Measurements from ENCODE around the gene SAP30L.

DNA sequence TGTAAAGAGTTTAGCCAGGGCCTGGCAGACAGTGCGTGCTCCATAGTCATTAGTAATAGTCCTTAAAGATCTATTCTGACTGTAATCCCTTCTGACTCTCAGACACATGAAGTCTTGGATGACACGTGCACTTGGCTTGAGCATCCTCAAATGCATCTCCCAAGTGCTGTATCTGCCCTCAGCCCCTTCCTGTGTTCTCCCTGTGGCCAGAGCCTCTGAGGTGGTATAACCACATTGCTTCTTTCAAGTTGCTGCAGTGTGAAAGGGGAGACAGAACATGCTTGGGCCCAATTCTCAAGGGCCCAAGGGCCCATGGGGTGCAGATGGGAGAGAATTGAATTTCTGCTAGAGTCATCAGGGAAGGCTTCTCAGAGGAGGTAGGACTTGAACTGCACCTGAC is 62.3 kb downstream of the SAP30L start:
- TF ChIP-seq, protein P1, sequence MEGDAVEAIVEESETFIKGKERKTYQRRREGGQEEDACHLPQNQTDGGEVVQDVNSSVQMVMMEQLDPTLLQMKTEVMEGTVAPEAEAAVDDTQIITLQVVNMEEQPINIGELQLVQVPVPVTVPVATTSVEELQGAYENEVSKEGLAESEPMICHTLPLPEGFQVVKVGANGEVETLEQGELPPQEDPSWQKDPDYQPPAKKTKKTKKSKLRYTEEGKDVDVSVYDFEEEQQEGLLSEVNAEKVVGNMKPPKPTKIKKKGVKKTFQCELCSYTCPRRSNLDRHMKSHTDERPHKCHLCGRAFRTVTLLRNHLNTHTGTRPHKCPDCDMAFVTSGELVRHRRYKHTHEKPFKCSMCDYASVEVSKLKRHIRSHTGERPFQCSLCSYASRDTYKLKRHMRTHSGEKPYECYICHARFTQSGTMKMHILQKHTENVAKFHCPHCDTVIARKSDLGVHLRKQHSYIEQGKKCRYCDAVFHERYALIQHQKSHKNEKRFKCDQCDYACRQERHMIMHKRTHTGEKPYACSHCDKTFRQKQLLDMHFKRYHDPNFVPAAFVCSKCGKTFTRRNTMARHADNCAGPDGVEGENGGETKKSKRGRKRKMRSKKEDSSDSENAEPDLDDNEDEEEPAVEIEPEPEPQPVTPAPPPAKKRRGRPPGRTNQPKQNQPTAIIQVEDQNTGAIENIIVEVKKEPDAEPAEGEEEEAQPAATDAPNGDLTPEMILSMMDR (IDR thresholded peaks at IDR 0.05) = no peak
- TF ChIP-seq, protein P2, sequence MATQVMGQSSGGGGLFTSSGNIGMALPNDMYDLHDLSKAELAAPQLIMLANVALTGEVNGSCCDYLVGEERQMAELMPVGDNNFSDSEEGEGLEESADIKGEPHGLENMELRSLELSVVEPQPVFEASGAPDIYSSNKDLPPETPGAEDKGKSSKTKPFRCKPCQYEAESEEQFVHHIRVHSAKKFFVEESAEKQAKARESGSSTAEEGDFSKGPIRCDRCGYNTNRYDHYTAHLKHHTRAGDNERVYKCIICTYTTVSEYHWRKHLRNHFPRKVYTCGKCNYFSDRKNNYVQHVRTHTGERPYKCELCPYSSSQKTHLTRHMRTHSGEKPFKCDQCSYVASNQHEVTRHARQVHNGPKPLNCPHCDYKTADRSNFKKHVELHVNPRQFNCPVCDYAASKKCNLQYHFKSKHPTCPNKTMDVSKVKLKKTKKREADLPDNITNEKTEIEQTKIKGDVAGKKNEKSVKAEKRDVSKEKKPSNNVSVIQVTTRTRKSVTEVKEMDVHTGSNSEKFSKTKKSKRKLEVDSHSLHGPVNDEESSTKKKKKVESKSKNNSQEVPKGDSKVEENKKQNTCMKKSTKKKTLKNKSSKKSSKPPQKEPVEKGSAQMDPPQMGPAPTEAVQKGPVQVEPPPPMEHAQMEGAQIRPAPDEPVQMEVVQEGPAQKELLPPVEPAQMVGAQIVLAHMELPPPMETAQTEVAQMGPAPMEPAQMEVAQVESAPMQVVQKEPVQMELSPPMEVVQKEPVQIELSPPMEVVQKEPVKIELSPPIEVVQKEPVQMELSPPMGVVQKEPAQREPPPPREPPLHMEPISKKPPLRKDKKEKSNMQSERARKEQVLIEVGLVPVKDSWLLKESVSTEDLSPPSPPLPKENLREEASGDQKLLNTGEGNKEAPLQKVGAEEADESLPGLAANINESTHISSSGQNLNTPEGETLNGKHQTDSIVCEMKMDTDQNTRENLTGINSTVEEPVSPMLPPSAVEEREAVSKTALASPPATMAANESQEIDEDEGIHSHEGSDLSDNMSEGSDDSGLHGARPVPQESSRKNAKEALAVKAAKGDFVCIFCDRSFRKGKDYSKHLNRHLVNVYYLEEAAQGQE (IDR thresholded peaks at IDR 0.05; ENCODE audit: insufficient read depth in 1 of 2, low read depth in 2 of 2, low read length in 1 of 2) = no peak
- no peak for TF ChIP-seq TCF7L2 (IDR thresholded peaks at IDR 0.05; ENCODE audit: low read depth, low read length)
